ENCODE data around the gene LTBP2.
"Not testable (repeated sequence)": the region's sequence is repeated elsewhere in the genome, so short reads cannot be mapped to it uniquely, and the experiment has no call there.

LTBP2 gene

GRCh38 chr14:74474376-74474775 is 137.7 kb downstream of the LTBP2 start:
- no peak for DNase-seq

- no peak for DNase-seq
Observed at GRCh38 chr14:74472601-74473000, 139.4 kb downstream of the LTBP2 start.

DNA sequence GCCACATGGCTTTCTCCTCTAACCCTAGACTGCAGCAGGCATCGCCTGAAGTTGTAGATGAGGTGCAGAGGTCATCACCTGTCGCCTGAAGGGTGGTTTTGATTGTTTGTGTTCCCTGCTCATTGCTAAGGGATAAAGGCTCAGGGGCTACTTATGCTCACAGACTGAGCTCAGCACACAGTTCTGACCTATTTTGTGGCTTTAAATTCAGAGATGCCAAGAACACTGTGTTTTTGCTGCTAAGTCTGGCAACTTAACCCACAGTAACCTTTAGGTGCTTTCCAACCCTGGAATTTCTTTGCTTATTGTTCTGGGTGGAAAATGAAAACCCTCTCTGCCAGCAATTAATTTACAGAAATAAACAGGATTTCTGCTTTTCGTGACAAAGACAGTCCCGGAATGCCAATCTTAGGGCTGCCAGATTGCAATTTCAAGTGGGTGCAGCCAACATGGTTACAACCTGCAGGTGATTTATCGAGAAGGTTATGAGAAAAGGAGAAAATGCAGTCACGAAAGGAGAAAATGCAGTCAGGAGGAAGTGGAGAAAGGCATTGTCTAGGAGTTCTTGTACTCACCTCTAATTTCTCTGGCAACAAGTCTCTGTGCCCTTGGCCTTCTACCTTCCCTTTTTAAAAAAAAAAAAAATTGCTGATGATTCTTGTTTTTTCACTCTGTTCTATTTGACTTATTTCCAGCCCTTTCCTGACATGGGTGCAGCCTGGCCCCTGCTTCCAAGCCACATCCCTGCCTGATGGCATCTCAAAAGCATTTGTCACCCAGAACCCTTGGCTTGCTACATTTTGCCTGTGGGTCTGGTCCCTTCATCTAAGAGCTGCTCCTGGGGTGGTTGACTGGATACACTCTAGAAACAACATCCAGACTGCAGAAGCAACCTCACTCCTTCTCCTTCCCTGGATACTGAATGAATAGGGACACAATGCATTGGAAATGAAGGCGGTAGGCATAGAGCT is 142.2 kb downstream of the LTBP2 start:
- DNase-seq, result no peak

DNA sequence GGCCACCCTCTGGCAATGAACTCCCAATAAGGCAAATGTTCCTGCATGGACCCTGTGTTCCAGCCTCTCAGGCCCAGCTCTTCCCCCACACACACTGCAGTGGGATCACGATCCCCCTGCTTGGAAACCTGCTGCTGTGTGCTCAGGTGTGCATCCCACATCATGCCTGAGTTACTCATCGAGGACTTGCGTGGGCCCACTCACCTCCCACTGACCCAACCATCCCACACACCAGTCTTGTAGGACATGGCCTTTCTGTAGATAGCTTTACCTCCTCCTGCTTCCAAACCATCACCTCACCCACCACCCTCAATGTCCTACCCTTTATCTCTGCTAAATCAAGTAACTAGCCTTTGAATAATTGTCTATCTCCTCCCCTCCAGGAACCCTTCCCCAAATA is 143.5 kb downstream of the LTBP2 start:
- DNase-seq, result no peak

DNA sequence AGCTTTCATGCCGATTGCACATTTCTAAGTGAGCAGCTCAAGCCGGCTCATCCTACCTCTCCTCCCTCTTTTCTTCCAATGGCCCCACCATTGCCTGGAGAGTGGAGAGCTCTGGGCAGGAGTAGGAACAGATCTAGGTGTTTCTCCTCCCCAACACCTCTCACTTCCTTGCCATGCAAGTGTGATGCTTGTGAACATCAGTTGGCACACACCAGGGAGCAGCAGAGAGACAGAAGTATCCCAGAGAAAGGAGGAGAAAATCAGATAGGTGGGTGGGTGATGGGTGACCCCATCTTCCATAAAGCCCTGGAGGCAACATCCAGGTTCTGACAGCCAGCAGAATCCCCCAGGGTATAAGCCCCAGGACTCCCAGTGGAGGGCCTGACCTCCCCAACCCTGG is 146.7 kb downstream of the LTBP2 start:
- no peak for DNase-seq

DNA sequence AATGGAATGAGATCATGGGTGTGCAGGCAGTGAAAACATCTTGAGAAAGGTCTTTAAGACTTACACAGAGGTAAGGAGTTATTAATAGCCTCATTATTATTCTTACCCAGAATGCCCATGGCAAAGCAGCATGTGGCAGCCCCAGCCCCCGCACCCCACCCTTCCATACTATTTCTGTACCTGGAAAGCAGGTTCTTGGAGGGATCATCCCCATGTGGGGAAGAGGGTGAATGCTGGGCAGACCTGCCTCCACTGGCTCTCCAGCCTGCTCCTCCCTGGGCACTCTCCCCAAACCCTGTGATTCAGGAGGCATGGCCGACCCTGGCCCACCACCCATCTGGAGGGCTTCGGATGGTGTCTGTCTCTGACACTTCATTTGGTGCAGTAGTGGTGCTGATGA is 147.3 kb downstream of the LTBP2 start:
- DNase-seq, result no peak

DNA sequence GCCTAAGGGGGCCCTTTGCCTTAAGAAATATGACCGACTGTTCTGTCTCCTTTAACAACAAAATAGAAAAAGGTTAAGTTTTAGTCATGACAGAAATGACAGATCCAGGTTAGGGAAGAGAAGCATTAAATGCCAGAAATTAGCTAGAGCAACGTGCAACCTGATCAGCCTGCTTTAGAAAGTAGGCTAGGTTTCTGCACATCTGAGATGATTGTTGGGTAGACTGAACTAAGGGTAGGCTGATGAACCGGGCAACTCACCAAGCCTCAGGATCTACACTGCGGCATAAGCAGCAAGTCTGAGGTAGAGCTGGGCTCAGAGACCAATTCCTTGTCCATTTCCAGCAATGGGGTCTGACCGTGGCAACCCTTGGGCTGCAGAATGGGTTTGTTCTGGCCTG is 148.3 kb downstream of the LTBP2 start:
- DNase-seq, result no peak

GRCh38 chr14:74462993-74463392 is 149.0 kb downstream of the LTBP2 start:
- DNase-seq, result no peak

DNA sequence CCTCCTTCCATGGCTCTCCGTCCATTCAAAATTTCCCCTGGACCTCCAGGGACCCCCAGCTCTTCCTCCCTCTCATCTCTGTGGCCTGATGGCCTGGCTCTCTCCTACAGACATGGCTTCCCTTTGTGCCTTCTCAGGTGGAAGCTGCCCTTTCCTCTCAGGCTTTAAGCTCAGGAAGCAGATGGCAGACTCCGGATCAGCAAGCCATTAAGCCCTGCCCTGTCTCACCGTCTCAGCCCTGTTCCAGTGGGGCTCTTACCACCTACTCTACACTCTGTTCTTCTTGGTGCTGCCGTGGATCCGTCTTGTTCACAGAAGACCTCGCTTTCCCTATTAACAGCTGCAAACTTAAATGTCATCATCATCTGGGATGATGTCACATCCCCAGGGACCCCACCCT is 152.1 kb downstream of the LTBP2 start:
- no peak for DNase-seq

DNA sequence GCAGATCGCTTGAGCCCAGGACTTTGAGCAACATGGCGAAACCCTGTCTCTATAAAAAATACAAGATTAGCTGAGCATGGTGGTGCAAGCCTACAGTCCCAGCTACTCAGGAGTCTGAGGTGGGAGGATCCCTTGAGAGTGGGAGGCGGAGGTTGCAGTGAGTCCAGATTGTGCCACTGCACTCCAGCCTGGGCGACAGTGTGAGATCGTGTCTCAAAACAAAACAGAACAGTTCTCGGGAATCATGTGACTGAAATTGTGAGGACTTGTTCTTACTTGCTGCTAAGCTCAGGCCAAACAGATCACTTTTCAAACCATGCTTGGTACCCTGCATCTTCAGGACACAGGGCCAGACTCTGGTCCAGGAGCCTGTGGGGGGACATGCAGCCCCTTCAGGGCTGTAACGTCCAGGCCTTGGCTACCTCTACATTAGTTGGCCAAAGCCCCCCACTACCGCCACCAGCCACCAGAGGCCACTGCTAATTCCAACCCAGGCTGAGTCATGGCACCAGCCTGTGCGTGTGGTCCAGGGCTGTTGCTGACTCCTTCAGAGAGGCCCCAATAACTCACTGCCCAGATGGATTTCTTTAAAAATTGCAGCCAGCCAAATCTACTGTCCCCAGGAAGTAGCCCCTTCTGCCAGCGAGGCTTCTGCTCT is 152.6 kb downstream of the LTBP2 start:
- DNase-seq, result no peak

DNA sequence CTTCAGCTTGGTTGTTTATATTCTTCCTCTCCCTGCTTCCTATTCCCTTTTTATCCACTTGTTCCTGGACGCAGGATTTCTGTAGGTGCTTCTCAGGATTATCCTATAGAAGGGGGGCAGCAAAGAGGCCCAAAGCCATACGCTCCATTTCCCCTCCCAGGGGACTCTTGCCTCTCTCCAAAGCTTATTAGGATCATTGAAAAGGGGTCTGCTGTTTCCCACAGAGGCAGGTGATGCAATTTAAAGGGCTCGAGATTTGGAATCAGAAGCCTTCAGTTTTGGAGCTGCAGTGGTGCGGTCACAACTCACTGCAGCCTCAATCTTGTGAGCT is 154.5 kb downstream of the LTBP2 start:
- DNase-seq, result no peak

- DNase-seq, result no peak
Observed at GRCh38 chr14:74456684-74457564, 155.1 kb downstream of the LTBP2 start.

DNA sequence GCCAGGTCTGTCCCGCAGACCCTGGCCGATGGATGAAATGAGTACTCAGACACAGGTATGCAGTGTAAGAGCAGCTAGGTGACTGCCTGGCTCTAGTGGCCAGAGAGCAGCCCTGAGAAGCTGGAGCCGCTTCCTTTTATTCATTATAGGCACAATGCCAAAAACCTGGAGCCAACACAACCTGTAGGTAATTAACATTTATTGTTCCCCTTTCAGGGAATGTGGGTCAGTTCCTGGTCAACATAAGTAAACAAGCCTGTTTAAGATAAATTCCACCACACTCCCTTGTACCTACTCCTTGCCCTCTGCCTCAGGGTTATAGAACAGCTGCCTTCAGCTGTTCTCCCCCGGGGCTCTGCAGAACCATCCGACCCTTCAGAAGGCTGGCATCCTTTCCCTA is 157.6 kb downstream of the LTBP2 start:
- DNase-seq, result not testable (repeated sequence)

Measured in NCI-H1048 (cell line).